Inferior parietal cortex (tissue), 1 donor: ENCODE results near the gene FGFR4.

ENCODE experiments used
- DNase-seq: peaks from one replicate; pipeline ENCODE4 v3.0.0-alpha.2; 2016; ENCODE audit errors: extremely low spot score

The FGFR4 gene

DNA sequence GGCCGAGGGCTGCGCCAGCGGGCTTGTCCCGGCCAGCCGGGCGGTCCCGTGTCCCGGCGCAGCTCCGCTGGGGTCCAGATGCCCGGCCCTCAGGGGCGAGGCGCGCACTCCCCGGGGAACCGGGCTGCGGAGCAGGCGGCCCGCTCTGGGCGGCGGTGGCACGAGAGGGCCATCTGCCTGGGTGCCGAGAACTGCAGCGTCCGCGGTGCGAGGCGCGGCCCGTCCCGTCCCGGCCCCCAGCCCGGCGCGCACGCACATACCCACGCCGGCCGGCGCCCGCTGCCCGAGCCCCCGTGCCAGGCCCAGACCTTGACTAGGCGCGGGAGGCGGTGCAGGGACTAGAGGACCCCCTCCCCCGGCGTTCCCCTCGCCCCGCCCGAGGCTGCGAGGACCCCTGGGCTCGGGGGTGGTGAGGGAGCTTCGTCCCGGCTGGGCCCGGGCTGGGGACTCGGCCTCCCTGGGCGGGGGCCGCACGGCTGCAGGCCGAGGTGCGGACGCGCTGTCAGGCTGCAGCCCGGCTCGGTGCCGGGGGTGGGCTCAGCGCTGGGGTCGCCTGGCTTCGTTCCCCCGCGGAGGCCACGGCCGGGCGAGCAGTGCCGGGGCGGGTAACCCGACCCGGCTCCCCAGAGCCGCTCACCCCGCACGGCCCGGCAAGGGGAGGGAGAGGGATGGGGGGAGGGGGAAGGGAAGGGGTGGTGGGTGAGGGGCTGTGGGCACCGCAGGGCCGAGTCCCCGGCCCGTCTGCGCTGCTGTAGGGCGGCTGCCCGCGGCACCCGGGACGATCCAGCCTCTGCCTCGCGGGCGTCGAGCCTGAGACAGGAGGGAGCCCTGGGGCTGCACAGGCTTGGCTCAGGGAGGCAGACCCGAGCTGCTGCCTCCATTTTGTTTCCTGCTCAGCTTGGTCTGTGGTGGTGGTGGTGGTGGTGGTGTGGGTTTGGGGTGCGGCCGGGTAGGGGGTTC is 45.7 kb downstream of the FGFR4 start:
- no peak for DNase-seq

DNA sequence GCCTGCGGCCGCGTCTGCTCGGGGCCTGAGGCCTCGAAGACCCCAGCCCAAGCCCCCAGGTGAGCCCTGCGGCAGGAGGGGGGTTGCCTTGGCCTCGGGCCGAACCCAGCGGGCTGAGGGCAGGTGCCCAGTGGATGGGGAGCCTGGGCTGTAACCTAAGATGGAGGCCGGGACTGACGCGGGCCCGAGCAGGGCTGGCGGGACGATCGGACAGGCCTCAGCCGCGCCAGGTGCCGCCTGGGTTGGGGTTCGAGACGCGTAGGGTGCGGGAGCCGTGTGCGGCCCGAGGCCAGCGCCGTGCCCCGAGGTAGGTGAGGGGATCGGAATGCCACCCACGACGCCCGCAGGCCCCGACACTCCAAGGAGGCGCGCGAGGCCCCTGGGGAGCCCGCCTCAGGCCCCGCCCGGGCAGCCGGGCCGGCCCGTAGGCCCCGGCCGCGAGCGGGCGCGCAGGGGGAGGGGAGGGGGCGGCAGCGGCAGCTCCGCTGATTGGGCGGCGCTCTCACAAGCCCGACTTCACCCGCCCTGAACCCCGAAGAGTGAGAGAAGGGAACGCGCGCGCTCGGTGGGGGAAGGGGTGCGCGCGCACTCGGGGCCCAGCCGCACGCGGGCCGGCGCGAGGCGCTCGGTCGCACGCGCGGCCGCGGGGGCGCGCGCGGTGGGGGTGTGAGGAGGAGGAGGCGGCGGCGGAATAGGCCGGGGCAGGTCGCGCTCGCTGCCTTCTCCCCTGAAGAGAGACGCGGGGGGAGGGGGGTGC is 46.6 kb downstream of the FGFR4 start, which contains the start of gene NSD1:
TSS of gene NSD1 (plus strand) at position 678 of the 757 bp plus-strand sequence. CDS start 1,331 bp downstream, outside the sequence.
- DNase-seq = peak; percentile 90

DNA sequence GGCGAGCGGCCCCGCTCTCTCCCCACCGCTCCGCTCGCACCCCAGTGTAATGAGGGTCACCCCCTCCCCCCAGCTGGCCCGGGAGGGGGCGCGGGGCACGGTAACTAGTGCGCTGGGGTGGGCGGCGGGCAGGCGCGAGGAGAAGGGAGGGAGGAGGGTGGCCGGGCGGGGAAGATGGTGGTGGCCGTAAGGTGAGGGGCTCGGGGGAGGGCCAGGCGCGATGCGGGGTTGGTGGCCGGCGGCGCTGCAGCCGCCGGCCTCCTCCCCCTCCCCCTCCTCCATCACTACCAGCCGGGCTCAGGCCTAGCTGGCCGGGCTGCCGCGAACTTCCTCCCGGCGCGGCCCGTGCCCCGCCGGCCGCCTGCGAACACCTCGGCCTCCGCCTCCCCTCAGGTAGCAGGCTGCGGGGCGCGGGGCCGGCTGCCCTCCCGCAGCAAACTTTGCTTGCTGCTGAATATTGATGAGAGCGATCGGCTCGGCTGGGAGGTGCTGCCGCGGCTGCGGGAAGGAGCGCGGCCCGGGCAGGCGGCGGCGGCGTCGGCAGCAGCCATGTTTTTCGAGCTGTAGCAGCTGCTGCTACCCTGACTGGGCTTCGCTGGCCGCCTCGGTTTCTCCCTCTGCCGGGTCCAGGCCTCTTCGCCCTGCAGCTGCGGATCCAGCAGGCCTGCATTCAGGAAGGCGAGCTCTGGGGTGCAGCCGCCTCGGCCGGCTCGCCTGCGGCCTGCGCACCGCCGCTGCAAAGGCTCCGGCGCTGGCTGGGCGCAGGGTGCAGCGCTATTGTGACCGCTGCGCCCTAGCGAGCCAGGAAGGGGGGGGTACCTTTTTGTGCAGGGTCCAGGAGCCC is 47.4 kb downstream of the FGFR4 start:
- DNase-seq = peak; percentile 34

DNA sequence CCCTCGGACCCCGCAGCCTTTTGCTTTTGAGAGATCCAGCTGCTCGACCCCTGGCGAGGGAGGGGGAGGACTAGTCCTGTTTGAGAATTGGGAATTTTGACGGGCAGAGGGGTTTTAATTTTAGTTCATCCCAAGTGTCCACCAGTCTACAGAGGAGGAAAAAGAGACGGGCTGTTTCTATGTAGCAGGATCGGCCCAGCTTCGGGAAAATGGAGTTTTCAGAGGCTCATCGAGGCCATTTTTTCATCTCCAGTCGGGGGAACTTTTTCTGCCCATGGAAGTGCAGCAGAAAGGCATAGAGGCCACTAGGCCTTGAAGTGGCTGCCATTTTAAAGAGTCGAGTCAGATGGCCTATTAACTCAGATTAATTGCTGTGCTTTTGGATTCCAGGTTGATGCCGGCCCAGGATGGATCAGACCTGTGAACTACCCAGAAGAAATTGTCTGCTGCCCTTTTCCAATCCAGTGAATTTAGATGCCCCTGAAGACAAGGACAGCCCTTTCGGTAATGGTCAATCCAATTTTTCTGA is 48.0 kb downstream of the FGFR4 start:
- no peak for DNase-seq

DNA sequence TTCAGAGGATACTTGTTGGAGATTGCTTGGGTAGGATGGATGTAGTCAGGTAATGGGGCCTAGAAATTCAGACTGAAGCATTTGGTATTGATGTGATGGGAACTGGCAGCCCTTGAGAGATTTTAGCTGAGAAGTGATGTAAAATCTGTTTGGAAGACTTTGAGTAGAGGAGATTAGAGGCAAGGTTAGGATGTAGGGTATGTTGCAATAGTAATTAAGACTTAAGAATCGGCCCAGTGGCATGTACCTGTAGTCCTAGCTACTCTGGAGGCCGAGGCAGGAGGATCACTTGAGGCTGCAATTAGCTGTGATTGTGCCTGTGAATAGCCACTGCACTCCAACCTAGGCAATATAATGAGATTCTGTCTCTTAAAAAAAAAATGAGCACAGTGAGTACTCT is 53.6 kb downstream of the FGFR4 start:
- no peak for DNase-seq

DNA sequence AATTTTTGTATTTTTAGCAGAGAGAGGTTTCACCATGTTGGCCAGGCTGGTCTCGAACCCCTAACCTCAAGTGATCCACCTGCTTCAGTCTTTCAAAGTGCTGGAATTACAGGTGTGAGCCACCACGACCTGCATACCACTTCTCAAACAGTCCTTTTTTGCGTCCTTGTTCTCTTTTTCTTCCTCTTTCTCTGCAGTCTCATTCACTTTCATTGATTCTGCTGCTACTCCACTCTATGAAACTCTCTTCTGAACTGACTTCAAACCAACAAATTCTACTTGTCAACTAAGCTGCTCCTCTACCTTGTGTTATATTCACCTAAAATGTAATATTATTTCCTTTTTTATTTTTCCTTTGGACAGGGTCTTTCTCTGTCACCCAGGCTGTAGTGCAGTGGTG is 54.8 kb downstream of the FGFR4 start:
- no peak for DNase-seq

DNA sequence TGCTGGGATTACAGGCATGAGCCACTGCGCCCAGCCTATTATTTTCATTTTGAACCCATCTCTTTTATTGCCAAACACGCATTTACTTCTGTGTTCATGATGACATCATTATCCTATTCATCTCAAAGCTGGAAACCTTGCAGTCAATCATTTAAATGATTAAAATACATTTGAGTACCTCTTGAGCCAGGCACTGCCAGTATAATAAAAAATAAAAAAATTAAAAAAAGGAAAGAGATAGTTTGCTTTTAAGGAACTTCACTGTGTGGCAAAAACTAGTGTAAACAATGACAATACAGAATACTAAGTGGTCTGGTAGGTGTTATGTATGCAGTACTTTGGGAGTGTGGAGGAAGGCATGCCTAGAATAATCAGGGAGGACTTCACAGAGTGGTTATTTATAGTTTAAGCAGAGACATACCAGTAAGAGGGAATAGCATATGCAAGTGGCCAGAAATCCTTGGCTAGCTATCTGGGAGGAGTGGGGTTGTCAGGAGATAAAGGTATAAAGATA is 55.4 kb downstream of the FGFR4 start:
- DNase-seq = no peak

DNA sequence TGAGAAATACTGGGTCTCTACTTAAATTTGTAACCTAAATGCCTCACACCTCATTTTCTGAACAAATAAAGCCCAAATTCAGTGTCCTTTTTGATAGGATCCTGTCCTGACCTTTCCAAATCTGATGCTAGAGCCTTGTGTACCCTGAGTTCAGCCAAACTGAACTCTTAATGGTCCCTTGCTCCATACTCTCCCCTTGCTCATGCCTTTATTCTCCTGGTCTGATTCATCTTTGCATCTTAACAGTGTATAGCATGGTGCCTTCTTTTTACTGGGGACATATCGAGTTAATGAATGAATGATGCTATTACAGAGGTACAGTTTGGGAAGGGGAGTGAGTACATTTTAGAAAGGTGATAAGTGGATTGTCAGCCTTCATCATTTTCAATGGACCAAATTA is 56.1 kb downstream of the FGFR4 start:
- DNase-seq = no peak

DNA sequence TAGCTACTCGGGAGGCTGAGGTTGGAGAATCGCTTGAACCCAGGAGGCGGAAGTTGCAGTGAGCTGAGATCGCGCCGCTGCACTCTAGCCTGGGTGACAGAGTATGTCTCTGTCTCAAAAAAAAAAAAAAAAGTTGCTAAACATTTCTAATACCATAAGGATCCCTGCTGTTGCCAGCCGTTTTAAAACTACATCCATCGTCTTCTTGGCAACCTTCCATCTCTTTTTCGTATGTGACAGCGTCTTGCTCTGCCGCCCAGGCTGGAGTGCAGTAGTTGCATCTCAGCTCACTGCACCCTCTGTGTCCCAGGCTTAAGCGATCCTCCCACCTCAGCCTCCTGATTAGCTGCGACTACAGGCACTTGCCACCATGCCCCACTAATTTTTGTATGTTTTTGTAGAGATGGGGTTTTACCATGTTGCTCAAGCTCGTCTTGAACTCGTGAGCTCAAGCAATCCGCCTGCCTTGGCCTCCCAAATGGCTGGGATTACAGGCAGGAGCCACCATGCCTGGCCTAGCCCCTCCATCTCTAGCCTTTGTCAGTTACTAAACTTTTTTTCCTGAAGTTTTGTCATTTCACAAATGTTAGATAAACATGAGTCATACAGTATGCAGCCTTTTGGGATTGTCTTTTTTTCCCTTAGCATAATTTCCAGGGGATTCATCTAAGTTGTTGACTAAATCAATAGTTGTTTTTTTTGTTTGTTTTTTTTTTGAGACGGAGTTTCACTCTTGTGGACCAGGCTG is 60.4 kb downstream of the FGFR4 start:
- no peak for DNase-seq
